DOHH2 (cell line): Measurements from ENCODE around the gene NEDD4L.

Source experiments
- H3F3A ChIP-seq: fragments of 200-600 bp; sonication (generic), shearing (Covaris generic); 2 replicates; pipeline ENCODE4 v1.6.0; 2016; ENCODE audit warnings: antibody characterized with exemption, mild to moderate bottlenecking; ENCODE audit not compliant: control insufficient read depth, insufficient read depth
- H3K27ac ChIP-seq: fragments of 200-600 bp; sonication (generic); 2 replicates; pipeline ENCODE4 v1.5.1; 2014; ENCODE audit warnings: low read depth, mild to moderate bottlenecking, low read length, moderate library complexity
- H3K27me3 ChIP-seq: fragments of 200-600 bp; sonication (generic); 2 replicates; pipeline ENCODE4 v1.6.1; 2014; ENCODE audit warnings: mild to moderate bottlenecking, low read length, mixed read lengths; ENCODE audit not compliant: control insufficient read depth
- H3K36me3 ChIP-seq: fragments of 200-600 bp; sonication (generic); 2 replicates; pipeline ENCODE4 v1.6.1; 2014; ENCODE audit warnings: mild to moderate bottlenecking, low read length, moderate library complexity, mixed read lengths; ENCODE audit not compliant: control insufficient read depth
- H3K4me1 ChIP-seq: fragments of 200-600 bp; sonication (generic); 2 replicates; pipeline ENCODE4 v1.6.1; 2014; ENCODE audit warnings: mild to moderate bottlenecking, low read length, mixed read lengths; ENCODE audit not compliant: control insufficient read depth
- H3K4me2 ChIP-seq: fragments of 200-600 bp; sonication (generic); 2 replicates; pipeline ENCODE4 v1.6.0; 2014; ENCODE audit warnings: mild to moderate bottlenecking, low read length, moderate library complexity
- H3K4me3 ChIP-seq: fragments of 200-600 bp; sonication (generic); 2 replicates; pipeline ENCODE4 v1.5.1; 2014; ENCODE audit warnings: mild to moderate bottlenecking, low read length, mixed read lengths
- H3K79me2 ChIP-seq: fragments of 200-600 bp; sonication (generic); 2 replicates; pipeline ENCODE4 v1.6.1; 2014; ENCODE audit warnings: mild to moderate bottlenecking, low read length, mixed read lengths; ENCODE audit not compliant: control insufficient read depth
- H3K9me2 ChIP-seq: fragments of 200-600 bp; sonication (generic); replicated peaks from 2 replicates; pipeline ENCODE4 v1.6.1; 2014; ENCODE audit warnings: mild to moderate bottlenecking, low read length, mixed read lengths; ENCODE audit not compliant: control insufficient read depth
- H3K9me3 ChIP-seq: fragments of 200-600 bp; sonication (generic); 2 replicates; pipeline ENCODE4 v1.6.1; 2014; ENCODE audit warnings: antibody characterized with exemption, low read length, mixed read lengths; ENCODE audit not compliant: control insufficient read depth, insufficient read depth
- H4K20me1 ChIP-seq: fragments of 200-600 bp; sonication (generic); 2 replicates; pipeline ENCODE4 v1.6.0; 2014; ENCODE audit warnings: low read depth, mild to moderate bottlenecking, antibody characterized with exemption, low read length, moderate library complexity; ENCODE audit not compliant: control insufficient read depth, insufficient read depth
- EZH2phosphoT487 ChIP-seq: fragments of 200-600 bp; sonication (generic); IDR thresholded peaks from 2 replicates; pipeline ENCODE4 v1.6.1; 2017; ENCODE audit warnings: borderline replicate concordance, mild to moderate bottlenecking, antibody characterized with exemption, low read length, moderate library complexity, mixed read lengths
- TF ChIP-seq, protein P1 (sequence below): fragments of 200-600 bp; sonication (generic); IDR thresholded peaks from one replicate; pipeline ENCODE4 v1.5.1; 2014; ENCODE audit warnings: antibody characterized with exemption, mild to moderate bottlenecking, low read depth, low read length; ENCODE audit not compliant: poor library complexity, severe bottlenecking

The NEDD4L gene

GRCh38 chr18:58217052-58217451, 173.0 kb downstream of the NEDD4L start:
- H3K9me3 ChIP-seq, result no peaks in the 10 kb centered on the region
- no peak overlapping the region for H3K4me2 ChIP-seq
- no peak overlapping the region for H3K27ac ChIP-seq
- no peak overlapping the region for H3K4me3 ChIP-seq
- H3K27me3 ChIP-seq, result no peaks in the 10 kb centered on the region
- TF ChIP-seq, protein P1, sequence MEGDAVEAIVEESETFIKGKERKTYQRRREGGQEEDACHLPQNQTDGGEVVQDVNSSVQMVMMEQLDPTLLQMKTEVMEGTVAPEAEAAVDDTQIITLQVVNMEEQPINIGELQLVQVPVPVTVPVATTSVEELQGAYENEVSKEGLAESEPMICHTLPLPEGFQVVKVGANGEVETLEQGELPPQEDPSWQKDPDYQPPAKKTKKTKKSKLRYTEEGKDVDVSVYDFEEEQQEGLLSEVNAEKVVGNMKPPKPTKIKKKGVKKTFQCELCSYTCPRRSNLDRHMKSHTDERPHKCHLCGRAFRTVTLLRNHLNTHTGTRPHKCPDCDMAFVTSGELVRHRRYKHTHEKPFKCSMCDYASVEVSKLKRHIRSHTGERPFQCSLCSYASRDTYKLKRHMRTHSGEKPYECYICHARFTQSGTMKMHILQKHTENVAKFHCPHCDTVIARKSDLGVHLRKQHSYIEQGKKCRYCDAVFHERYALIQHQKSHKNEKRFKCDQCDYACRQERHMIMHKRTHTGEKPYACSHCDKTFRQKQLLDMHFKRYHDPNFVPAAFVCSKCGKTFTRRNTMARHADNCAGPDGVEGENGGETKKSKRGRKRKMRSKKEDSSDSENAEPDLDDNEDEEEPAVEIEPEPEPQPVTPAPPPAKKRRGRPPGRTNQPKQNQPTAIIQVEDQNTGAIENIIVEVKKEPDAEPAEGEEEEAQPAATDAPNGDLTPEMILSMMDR, result no peak
- TF ChIP-seq EZH2phosphoT487, result no peak
- H3F3A ChIP-seq, result peaks cover 14% of the 10 kb centered on the region
- H3K36me3 ChIP-seq, result no peaks in the 10 kb centered on the region
- H3K79me2 ChIP-seq, result peaks cover 76% of the 10 kb centered on the region
- peaks cover 70% of the 10 kb centered on the region for H3K4me1 ChIP-seq
- no peaks in the 10 kb centered on the region for H3K9me2 ChIP-seq
- no peaks in the 10 kb centered on the region for H4K20me1 ChIP-seq

DNA sequence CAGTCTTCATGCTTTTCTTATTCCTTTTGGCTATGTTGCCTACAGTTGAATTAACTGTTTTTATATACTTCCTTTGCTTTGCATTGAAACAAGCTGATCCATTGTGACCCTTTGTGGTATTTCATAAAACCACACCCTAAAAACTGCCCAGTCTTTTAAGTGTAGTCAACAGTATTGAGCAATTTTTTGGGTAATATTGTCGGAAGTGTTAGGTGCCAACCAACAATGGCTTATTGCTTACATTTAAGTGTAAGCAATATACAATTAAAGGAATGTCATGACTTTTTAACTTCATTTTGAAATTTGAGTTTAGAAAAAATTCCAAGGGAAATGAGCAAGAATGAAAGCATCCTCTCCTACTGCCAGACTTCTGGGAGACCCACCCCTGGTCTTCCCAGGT, 174.1 kb downstream of the NEDD4L start:
- H3K9me3 ChIP-seq, result no peaks in the 10 kb centered on the region
- no peak overlapping the region for H3K4me3 ChIP-seq
- no peaks in the 10 kb centered on the region for H3K27me3 ChIP-seq
- H3K79me2 ChIP-seq, result peaks cover 79% of the 10 kb centered on the region
- no peaks in the 10 kb centered on the region for H3K9me2 ChIP-seq
- peaks cover 13% of the 10 kb centered on the region for H3F3A ChIP-seq
- no peaks in the 10 kb centered on the region for H3K36me3 ChIP-seq
- H3K4me1 ChIP-seq, result peaks cover 70% of the 10 kb centered on the region
- no peak overlapping the region for H3K27ac ChIP-seq
- no peak overlapping the region for H3K4me2 ChIP-seq
- TF ChIP-seq, protein P1, result no peak
- TF ChIP-seq EZH2phosphoT487, result no peak
- H4K20me1 ChIP-seq, result no peaks in the 10 kb centered on the region

DNA sequence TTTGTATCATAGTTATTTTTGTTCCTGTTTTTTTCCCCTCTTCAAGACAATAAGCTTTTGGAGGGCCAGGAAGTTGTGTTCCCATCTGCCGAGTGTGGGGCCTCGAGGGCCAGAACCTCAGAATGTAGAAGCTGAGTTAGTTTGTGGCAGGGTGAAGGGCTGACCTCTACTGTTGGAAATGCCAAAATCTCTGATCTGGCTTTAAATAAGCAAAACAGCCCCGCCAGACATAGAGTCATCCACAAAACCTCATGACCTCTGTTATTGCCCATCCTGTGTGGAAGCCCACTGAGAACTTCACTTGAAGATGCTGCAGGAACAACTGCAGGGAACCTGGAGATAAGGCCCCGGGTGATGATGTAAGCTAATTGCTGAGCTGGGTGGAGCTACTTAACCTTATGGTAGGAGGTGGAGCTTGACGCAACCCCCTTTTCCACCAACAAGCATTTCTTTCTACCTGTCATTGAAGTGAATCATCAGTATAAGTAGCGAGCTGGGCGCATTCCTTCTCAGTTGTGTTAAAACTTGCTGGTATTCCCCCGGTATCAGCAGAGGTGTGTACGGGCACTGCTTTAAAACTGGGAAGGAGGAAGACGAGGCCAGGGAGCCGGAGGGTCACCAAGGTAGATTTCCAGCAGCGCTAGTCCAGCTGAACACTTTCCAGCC, 177.2 kb downstream of the NEDD4L start:
- Histone ChIP-seq H4K20me1 (no peaks in the 10 kb centered on the region), H3F3A (peaks cover 13% of the 10 kb centered on the region), H3K4me2 (peak overlapping the region; percentile 75), H3K9me3 (no peaks in the 10 kb centered on the region), H3K27ac (peak overlapping the region; percentile 41), H3K36me3 (no peaks in the 10 kb centered on the region; the same call in 1 of the 2 replicates), H3K79me2 (peaks cover 85% of the 10 kb centered on the region), H3K4me3 (peak overlapping the region; percentile 73), H3K4me1 (peaks cover 73% of the 10 kb centered on the region), H3K27me3 (no peaks in the 10 kb centered on the region), H3K9me2 (no peaks in the 10 kb centered on the region)
- TF ChIP-seq EZH2phosphoT487, result no peak
- TF ChIP-seq, protein P1, result no peak
